Stimulated activated CD8-positive, alpha-beta memory T cell treated with anti-CD3 and anti-CD28 coated beads, Interleukin-12 subunit alpha, Interleukin-12 subunit beta, amount 100 ng/mL, for 4 hours (primary cell): Measurements from ENCODE around the gene RNU6-9.
A peak's percentile ranks its signal among the peaks of the same experiment; 100 is the strongest.

Source experiments
- DNase-seq: peaks from one replicate; pipeline ENCODE4 v3.0.0-alpha.2; 2020; ENCODE audit warnings: low read depth

RNU6-9 gene

DNA sequence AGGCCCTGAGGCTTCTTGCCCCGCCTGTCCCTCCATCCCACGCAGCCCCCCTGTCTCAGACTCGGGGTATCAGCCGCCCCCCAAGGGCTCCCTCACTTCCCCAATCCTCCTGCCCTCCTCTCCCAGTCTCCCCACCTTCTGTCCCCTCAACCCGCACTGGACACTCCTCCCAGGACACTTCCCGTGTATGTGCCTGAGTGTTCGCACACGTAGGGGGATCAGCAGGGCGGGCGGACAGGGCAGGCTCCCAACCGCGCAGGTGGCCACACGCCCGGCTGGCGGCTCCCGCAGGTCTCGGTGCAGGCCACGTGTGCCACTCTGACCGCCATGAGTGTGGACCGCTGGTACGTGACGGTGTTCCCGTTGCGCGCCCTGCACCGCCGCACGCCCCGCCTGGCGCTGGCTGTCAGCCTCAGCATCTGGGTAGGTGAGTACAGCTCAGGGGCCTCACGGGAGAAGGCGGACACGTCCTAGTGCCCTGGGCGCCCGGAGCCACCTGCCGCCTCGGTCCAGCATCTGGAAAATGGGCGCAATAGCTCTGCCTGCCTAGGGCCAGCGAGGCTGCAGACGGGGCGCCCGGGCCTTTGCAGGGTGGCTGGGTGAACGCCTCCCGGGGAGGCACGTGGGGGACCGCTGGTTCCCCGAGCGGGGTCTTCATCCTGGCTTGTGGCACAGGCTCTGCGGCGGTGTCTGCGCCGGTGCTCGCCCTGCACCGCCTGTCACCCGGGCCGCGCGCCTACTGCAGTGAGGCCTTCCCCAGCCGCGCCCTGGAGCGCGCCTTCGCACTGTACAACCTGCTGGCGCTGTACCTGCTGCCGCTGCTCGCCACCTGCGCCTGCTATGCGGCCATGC is 26.1 kb downstream of the RNU6-9 start:
- no peak for DNase-seq

DNA sequence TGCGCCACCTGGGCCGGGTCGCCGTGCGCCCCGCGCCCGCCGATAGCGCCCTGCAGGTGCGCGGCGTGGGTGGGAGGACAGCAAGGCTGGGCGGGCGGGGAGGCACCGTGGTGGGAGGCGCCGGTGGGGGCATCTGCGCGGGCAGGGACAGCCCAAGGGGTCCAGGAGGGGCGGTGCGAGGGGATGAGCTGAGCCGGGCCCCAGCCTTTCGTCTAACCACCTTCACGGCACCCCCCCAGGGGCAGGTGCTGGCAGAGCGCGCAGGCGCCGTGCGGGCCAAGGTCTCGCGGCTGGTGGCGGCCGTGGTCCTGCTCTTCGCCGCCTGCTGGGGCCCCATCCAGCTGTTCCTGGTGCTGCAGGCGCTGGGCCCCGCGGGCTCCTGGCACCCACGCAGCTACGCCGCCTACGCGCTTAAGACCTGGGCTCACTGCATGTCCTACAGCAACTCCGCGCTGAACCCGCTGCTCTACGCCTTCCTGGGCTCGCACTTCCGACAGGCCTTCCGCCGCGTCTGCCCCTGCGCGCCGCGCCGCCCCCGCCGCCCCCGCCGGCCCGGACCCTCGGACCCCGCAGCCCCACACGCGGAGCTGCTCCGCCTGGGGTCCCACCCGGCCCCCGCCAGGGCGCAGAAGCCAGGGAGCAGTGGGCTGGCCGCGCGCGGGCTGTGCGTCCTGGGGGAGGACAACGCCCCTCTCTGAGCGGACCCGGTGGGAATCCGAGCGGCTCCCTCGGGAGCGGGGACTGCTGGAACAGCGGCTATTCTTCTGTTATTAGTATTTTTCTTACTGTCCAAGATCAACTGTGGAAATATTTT is 27.0 kb downstream of the RNU6-9 start:
- peak; percentile 50 for DNase-seq

GRCh38 chr19:924553-925086 is 31.3 kb downstream of the RNU6-9 start:
- DNase-seq: no peak

GRCh38 chr19:925087-925525 is 31.8 kb downstream of the RNU6-9 start:
- no peak for DNase-seq

DNA sequence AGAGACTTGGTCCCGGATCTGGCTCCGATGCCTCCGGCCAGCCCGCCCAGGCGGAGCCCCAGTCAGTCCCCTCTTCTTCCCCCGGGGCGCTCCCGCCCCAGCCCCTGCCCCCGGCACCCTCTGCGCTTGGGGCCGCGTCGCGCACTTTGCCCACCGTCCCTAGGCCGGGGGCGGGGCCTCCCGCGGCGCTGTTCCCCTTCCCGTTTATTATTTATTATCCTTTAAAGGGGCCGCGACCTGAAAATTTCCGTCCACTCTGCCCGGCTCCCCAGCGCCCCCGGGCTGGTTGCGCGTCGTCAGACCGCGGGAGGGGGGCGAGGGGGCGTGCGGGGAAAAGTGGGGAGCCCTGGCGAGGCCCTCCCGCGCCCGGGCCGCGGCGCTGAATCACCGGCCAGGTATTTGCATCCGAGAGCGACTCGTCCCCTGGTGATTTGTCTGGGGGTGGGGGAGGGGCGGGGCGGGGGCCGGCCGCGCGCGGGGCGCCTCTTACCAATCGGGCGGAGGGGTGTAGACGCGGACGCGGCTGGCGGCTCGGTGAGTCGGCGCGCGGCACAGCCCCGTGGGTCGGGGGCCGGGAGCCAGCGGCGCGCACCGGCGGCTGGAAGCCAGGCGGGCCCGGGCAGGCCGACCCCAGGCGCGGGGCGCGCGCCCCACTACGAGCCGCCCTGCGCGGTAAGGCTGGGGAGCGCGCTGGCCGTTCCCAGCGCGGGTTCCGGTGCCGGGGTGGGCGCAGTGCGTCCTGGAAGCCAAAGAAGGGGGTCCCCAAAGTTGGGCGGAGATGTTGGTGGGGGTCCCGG is 32.4 kb downstream of the RNU6-9 start, which contains the start of gene ARID3A:
Gene ARID3A, plus strand, starts transcription at position 510 of the 797 bp plus-strand sequence. CDS start 3,494 bp downstream, outside the sequence.
- DNase-seq: peak; percentile 69

GRCh38 chr19:926323-926588 is 33.0 kb downstream of the RNU6-9 start:
- DNase-seq: no peak

GRCh38 chr19:926589-927350 is 33.5 kb downstream of the RNU6-9 start:
- no peak for DNase-seq

DNA sequence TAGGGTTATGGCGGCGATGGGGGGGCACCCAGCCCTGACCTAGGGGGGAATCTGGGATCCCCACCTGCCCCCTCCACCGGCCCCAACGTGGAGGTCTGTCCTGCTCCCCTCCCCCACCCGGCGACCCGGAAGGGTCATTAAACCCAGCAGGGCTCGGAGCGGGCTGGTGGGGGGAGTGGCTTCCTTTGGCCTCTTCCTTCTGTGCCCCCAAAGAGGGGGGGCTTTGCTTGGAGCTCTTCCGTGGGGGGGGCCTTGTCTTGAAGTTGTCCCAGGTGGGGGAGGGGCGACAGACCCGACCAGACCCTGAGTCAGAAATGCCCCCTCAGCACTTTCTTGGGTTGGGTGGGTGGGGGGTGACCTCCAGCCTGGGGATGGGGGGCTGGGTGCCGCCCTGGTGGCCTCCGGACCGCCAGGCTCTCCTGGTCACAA is 34.1 kb downstream of the RNU6-9 start:
- DNase-seq: no peak

- DNase-seq: no peak
These were observed 34.6 kb downstream of the RNU6-9 start for GRCh38 chr19:927780-928401.

- DNase-seq: no peak
These were observed 35.4 kb downstream of the RNU6-9 start for GRCh38 chr19:928471-929202.

DNA sequence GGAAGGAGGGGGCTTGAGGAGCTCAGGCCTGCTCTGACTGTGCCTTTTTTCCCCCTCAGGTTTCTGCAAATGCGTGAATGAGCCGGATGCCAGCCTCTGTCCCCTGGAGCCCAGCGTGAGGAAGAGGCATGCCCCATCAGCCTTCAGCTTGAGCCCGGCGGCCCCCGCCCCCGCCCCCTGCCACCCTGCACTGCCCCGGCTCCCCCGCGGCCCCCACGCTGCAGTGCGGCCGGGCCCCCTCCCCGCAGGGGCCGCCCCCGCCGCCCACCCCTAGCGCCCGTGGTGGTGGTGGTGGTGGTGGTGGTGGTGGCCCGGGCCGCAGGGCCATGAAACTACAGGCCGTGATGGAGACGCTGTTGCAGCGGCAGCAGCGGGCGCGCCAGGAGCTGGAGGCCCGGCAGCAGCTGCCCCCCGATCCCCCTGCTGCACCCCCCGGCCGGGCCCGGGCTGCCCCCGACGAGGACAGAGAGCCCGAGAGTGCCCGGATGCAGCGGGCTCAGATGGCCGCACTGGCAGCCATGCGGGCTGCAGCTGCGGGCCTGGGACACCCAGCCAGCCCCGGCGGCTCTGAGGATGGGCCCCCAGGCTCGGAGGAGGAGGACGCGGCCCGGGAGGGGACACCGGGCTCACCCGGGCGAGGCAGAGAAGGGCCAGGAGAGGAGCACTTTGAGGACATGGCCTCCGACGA is 36.1 kb downstream of the RNU6-9 start:
- no peak for DNase-seq

- DNase-seq: no peak
These were observed 36.6 kb downstream of the RNU6-9 start for GRCh38 chr19:929891-930258.

GRCh38 chr19:931860-932647 is 38.8 kb downstream of the RNU6-9 start:
- DNase-seq: no peak

DNA sequence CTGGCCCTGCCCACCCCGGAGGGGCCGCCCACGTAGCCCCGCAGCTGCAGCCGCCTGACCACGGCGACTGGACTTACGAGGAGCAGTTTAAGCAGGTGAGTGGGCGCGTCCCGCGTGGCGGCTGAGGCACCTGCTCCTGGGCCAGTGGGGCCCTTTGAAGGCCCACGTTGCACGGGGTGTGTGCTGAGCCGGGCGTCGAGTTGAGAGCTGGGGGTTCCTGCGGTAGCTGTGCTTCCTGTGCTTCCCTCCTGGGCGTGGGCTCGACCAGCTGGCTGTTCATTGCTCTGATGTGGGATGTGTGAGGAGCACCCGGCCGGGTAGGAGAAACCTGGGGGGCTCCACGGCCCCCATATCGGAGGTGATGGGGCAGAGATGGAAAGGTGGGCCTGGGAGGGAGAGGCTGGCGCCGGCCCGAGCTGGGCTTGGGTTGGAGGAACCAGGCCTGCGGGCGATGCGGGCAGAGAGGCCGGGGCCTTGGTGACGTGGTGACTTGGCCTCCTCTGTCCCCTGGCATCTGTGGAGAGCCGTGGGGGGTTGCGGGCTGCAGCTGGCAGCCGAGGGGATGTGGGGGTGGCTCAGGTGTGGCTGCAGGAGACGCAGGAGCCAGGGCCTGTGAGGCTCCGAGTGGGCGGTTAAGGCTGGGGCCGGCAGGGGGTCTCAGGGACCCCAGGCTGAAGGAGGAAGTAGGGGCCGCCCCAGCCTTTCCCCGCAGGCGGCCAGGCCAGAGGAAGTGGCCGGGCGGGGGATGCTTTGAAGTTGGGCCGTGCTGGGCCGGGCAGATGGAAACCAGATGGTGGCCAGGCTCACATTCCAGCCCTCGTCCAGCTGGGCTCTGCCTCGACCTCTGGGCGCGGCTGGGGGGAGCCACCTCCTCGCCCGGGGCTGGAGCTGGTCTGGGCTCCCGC is 39.6 kb downstream of the RNU6-9 start:
- no peak for DNase-seq

GRCh38 chr19:933553-933882 is 40.2 kb downstream of the RNU6-9 start:
- DNase-seq: no peak

DNA sequence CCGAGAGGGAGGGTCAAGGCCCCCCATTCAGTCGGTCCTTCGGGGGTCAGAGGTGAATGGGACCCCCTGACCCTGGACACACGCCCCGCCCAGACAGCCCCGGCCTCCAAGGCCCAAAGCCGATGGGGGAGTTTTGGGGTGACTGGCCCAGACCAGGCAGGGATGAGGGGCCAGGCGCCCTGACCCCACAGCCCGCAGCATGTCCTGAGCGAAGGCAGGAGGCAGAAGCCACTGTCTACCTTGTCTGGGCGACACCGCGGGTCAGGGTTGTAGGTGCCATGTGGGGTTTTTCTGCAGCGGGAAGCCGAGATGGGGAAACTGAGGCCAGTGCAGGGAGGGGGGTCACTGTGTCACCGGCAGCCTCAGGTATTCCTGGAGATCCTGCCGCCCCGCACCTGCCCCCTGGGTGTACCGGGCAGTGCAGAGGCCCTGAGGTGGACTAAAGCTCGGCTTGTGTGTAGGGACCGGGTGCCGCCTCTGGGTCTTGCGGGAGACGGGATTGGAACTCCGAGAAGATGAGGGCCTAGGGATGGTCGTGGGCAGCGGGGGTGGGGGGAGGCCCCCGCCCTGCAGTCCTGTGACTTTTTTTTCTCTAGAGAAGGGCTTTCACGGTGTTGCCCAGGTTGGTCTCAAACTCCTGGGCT is 41.0 kb downstream of the RNU6-9 start:
- no peak for DNase-seq

- DNase-seq: no peak
These were observed 41.7 kb downstream of the RNU6-9 start for GRCh38 chr19:934865-935479.
